IPS DF 6.9 (cell line): ENCODE measurements around the gene TBC1D20.

ENCODE experiments used
- DNase-seq: peaks from one replicate; pipeline ENCODE4 v3.0.0-alpha.2; 2013; ENCODE audit warnings: low read depth, low spot score
- H3K27ac ChIP-seq: one replicate; pipeline ENCODE4 v1.5.1; 2013; ENCODE audit warnings: low read length, control low read depth
- H3K27me3 ChIP-seq: 2 replicates; pipeline ENCODE4 v1.6.1; 2013; ENCODE audit warnings: mild to moderate bottlenecking, low read length; ENCODE audit not compliant: control insufficient read depth, insufficient read depth
- H3K36me3 ChIP-seq: 2 replicates; pipeline ENCODE4 v1.6.1; 2013; ENCODE audit warnings: low read length; ENCODE audit not compliant: control insufficient read depth, insufficient read depth
- H3K4me1 ChIP-seq: 2 replicates; pipeline ENCODE4 v1.6.1; 2013; ENCODE audit warnings: low read length; ENCODE audit not compliant: control insufficient read depth, insufficient read depth
- H3K4me3 ChIP-seq: 2 replicates; pipeline ENCODE4 v1.5.1; 2013; ENCODE audit warnings: mild to moderate bottlenecking, low read length
- H3K9me3 ChIP-seq: 2 replicates; pipeline ENCODE4 v1.6.1; 2013; ENCODE audit warnings: low read length, inconsistent platforms; ENCODE audit not compliant: control insufficient read depth, insufficient read depth
- WGBS: extraction: QIAGEN DNeasy Blood & Tissue Kit; methylation state at CpG from one replicate; pipeline ENCODE4 v1.1.7; 2013; ENCODE audit warnings: mixed read lengths, missing lambda C conversion rate; ENCODE audit not compliant: insufficient read length, insufficient coverage; 5-methylcytosine and 5-hydroxymethylcytosine counted together

TBC1D20 gene

GRCh38 chr20:475463-476357 is 13.4 kb upstream of the TBC1D20 start:
- no peaks in the 10 kb centered on the region; the same call in 1 of the 2 replicates for H3K9me3 ChIP-seq
- no peaks in the 10 kb centered on the region; the same call in 1 of the 2 replicates for H3K4me1 ChIP-seq
- H3K4me3 ChIP-seq, result no peak overlapping the region
- no peak overlapping the region for H3K27ac ChIP-seq
- no peaks in the 10 kb centered on the region for H3K27me3 ChIP-seq
- WGBS, result no CpG with 5 or more reads among the region's 6 CpGs
- peaks cover 7% of the 10 kb centered on the region; the same call in 1 of the 2 replicates for H3K36me3 ChIP-seq
- DNase-seq, result no peak

- H3K4me1 ChIP-seq, result no peaks in the 10 kb centered on the region; the same call in 1 of the 2 replicates
- DNase-seq, result no peak
- peaks cover 7% of the 10 kb centered on the region; the same call in 1 of the 2 replicates for H3K36me3 ChIP-seq
- no peaks in the 10 kb centered on the region; the same call in 1 of the 2 replicates for H3K9me3 ChIP-seq
- no CpG with 5 or more reads among the region's 2 CpGs for WGBS
- H3K27me3 ChIP-seq, result no peaks in the 10 kb centered on the region
- H3K4me3 ChIP-seq, result no peak overlapping the region
- H3K27ac ChIP-seq, result no peak overlapping the region
These were observed 12.2 kb upstream of the TBC1D20 start for GRCh38 chr20:474581-474980.

DNA sequence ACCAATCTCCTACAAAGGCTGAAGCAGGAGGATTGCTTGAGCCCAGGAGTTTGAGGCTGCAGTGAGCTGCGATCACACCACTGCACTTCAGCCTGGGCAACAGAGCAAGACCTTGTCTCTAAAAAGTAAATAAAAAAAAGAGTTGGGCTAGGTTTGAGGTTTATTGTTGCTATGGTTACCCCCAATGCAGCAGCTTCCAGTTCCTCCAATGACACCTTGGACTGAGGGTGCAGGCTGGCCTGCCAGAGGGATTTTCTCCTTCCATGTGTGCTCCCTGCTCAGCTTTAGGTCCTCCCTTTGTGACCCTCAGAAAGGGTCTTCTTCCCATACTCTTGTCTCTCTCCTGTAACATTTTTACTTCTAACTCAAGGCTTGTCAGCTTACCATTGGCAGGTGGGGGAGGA is 10.6 kb upstream of the TBC1D20 start:
- Histone ChIP-seq H3K27ac (no peak overlapping the region), H3K36me3 (no peaks in the 10 kb centered on the region), H3K27me3 (no peaks in the 10 kb centered on the region), H3K4me3 (no peak overlapping the region), H3K9me3 (no peaks in the 10 kb centered on the region; the same call in none of the 2 replicates), H3K4me1 (no peaks in the 10 kb centered on the region)
- DNase-seq, result no peak
- WGBS, result no CpG with 5 or more reads among the region's 1 CpG

GRCh38 chr20:472137-472846 is 10.0 kb upstream of the TBC1D20 start:
- H3K4me1 ChIP-seq, result no peaks in the 10 kb centered on the region
- H3K9me3 ChIP-seq, result no peaks in the 10 kb centered on the region; the same call in none of the 2 replicates
- no peaks in the 10 kb centered on the region for H3K27me3 ChIP-seq
- H3K27ac ChIP-seq, result no peak overlapping the region
- H3K4me3 ChIP-seq, result no peak overlapping the region
- no peak for DNase-seq
- no peaks in the 10 kb centered on the region for H3K36me3 ChIP-seq
- WGBS, result no CpG with 5 or more reads among the region's 9 CpGs

DNA sequence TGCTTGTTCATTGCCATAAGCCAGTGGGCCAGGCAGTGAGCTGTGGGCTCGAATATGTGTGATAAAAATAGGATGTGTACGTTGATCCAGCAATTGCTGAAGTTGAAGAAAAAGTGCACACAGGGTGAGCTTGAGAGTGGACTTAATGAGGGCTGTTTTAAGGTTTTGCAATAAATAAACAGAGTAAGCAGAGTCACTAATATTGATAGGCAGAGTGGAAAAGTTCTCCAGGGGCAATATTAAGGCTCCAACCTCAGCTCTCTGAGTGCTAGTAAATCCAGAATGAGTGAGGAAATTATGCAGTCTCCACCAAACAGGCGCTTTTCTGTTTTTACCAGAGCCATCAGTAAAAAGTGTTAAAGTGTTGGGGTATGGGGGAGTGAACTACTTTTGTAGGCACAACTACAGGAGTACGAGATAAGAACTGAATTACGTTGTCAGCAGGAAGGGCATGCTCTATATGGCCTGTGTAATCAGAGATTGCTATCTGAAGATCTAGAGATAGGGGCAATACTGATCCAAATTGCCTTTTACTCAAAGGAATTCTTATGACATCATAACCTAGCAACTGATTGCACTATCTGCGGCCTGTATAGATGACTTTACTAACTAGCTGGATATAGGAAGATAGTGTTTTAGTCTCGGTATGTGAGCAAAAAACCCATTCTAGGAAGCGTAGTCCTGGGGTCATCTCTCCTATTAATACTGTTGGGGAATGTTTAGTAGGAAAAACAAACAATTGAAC is 7.6 kb upstream of the TBC1D20 start:
- no peaks in the 10 kb centered on the region for H3K4me1 ChIP-seq
- H3K27ac ChIP-seq, result no peak overlapping the region
- WGBS, result no CpG with 5 or more reads among the region's 8 CpGs
- no peaks in the 10 kb centered on the region; the same call in none of the 2 replicates for H3K9me3 ChIP-seq
- no peaks in the 10 kb centered on the region for H3K27me3 ChIP-seq
- H3K4me3 ChIP-seq, result no peak overlapping the region
- no peaks in the 10 kb centered on the region for H3K36me3 ChIP-seq
- DNase-seq, result no peak

- no peak for DNase-seq
- no CpG with 5 or more reads among the region's 7 CpGs for WGBS
- Histone ChIP-seq H3K27me3 (no peaks in the 10 kb centered on the region), H3K36me3 (no peaks in the 10 kb centered on the region), H3K4me3 (no peak overlapping the region), H3K4me1 (no peaks in the 10 kb centered on the region), H3K9me3 (no peaks in the 10 kb centered on the region; the same call in 1 of the 2 replicates), H3K27ac (no peak overlapping the region)
These were observed 5.4 kb upstream of the TBC1D20 start for GRCh38 chr20:467755-468154.

- no peaks in the 10 kb centered on the region for H3K36me3 ChIP-seq
- H3K4me3 ChIP-seq, result peak overlapping the region; percentile 92
- no peaks in the 10 kb centered on the region for H3K9me3 ChIP-seq
- no peak overlapping the region for H3K27ac ChIP-seq
- H3K4me1 ChIP-seq, result 0 out of 2 replicates have a peak, but pooled peaks cover 1% of the 10 kb centered on the region
- no peaks in the 10 kb centered on the region for H3K27me3 ChIP-seq
- no CpG with 5 or more reads among the region's 60 CpGs for WGBS
- DNase-seq, result no peak
These were observed 807 bp downstream of the TBC1D20 start for GRCh38 chr20:461254-462198.

DNA sequence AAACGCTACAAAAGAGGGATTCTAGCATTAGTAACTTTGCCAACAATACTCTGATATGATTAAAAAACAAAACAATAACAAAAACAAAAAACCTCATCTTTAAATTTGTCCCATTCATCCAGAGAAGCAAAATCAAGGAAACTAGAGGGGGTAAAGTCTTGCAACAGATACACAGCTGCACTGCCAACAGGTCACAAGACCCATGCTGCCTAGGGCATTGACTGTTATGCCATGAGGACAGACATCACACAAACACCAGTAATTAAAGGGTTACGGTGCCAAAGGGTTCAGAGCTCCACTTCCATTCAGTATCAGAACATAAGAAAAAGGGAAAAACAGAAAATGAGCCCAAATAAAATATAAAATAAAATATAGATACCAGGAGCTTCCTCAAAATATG is 1.6 kb downstream of the TBC1D20 start:
- DNase-seq, result no peak
- Histone ChIP-seq H3K4me3 (no peak overlapping the region), H3K4me1 (0 out of 2 replicates have a peak, but pooled peaks cover 1% of the 10 kb centered on the region)

GRCh38 chr20:460180-460579 is 2.2 kb downstream of the TBC1D20 start:
- no peaks in the 10 kb centered on the region for H3K36me3 ChIP-seq
- no peak overlapping the region for H3K4me3 ChIP-seq
- no peak for DNase-seq
- H3K27ac ChIP-seq, result no peak overlapping the region
- H3K9me3 ChIP-seq, result no peaks in the 10 kb centered on the region
- no peaks in the 10 kb centered on the region for H3K27me3 ChIP-seq
- 0 out of 2 replicates have a peak, but pooled peaks cover 1% of the 10 kb centered on the region for H3K4me1 ChIP-seq
- WGBS, result no CpG with 5 or more reads among the region's 3 CpGs

More for the DNA sequence above, 1.6 kb downstream of the TBC1D20 start:
- no CpG with 5 or more reads among the region's 2 CpGs for WGBS
- Histone ChIP-seq H3K27ac (no peak overlapping the region), H3K36me3 (no peaks in the 10 kb centered on the region), H3K27me3 (no peaks in the 10 kb centered on the region), H3K9me3 (no peaks in the 10 kb centered on the region)
